ENCODE measurements around the gene ATP8A1.

GRCh38 chr4:42579903-42580302 is 77.0 kb downstream of the ATP8A1 start:
- TF ChIP-seq CTCF (IDR thresholded peaks at IDR 0.05 in 4 of 5, conservative IDR thresholded peaks at IDR 0.05 in 1 of 5) (no peak), POLR2A (IDR thresholded peaks at IDR 0.05) (no peak)

All from gastrocnemius medialis (tissue), 4 donors.